Panc1 (cell line): ENCODE results near the gene CLNS1A.

Experiments
- POLR2AphosphoS5 ChIP-seq: IDR thresholded peaks from 2 replicates; pipeline ENCODE4 v1.6.1; 2012; ENCODE audit warnings: mild to moderate bottlenecking, low read depth, low read length, moderate library complexity
- TF ChIP-seq, protein P1 (sequence below): fragments of 450-650 bp; IDR thresholded peaks from 2 replicates; pipeline ENCODE4 v1.5.1; 2017; ENCODE audit warnings: mild to moderate bottlenecking

GRCh38 chr11:77589521-77590193 is 47.9 kb downstream of the CLNS1A start, which contains the start of gene AQP11:
- TF ChIP-seq, protein P1, sequence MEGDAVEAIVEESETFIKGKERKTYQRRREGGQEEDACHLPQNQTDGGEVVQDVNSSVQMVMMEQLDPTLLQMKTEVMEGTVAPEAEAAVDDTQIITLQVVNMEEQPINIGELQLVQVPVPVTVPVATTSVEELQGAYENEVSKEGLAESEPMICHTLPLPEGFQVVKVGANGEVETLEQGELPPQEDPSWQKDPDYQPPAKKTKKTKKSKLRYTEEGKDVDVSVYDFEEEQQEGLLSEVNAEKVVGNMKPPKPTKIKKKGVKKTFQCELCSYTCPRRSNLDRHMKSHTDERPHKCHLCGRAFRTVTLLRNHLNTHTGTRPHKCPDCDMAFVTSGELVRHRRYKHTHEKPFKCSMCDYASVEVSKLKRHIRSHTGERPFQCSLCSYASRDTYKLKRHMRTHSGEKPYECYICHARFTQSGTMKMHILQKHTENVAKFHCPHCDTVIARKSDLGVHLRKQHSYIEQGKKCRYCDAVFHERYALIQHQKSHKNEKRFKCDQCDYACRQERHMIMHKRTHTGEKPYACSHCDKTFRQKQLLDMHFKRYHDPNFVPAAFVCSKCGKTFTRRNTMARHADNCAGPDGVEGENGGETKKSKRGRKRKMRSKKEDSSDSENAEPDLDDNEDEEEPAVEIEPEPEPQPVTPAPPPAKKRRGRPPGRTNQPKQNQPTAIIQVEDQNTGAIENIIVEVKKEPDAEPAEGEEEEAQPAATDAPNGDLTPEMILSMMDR: no peak
- peak; percentile 78; the same call in 1 of the 2 replicates for TF ChIP-seq POLR2AphosphoS5
